SH-SY5Y (cell line): ENCODE measurements around the gene PRAMEF1.

Experiments
- GATA2 ChIP-seq: IDR thresholded peaks from 2 replicates; pipeline ENCODE4 v1.6.1; 2011; ENCODE audit warnings: mild to moderate bottlenecking, low read depth, low read length
- GATA3 ChIP-seq: IDR thresholded peaks from 2 replicates; pipeline ENCODE4 v1.6.1; 2011; ENCODE audit warnings: low read depth, mild to moderate bottlenecking, low read length, moderate library complexity

DNA sequence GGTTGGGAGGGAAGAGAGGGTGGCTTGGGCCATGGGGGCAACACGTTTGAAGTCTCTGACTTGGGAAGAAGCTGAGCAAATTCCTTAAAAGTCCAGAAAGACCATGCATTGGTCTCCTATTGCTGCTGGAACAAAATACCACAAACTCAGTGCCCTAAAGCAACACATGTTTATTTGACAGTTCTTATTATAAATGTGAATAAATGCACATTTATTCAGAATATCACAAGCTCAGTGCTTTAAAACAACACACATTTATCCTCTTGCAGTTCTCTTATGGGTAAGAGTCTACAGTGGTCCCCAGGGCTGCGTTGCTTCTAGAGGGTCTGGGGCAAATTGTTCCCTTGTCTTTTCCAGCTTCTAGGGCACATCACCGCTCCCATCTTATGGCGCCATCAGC, 27.7 kb upstream of the PRAMEF1 start:
- TF ChIP-seq GATA2 = no peak
- no peak for TF ChIP-seq GATA3
